MM.1S (cell line): ENCODE data around the gene KCNG3.

Experiments
- DNase-seq: peaks from one replicate; pipeline ENCODE4 v3.0.0-alpha.2; 2015
- H2AFZ ChIP-seq: fragments of 300-600 bp; sonication (generic); 2 replicates; pipeline ENCODE4 v1.6.0; 2016; ENCODE audit warnings: antibody characterized with exemption, low read length
- H3F3A ChIP-seq: fragments of 300-600 bp; sonication (generic); 2 replicates; pipeline ENCODE4 v1.6.1; 2016; ENCODE audit warnings: mild to moderate bottlenecking, antibody characterized with exemption, low read length, moderate library complexity, mixed read lengths; ENCODE audit not compliant: insufficient read depth
- H3K27ac ChIP-seq: fragments of 300-600 bp; sonication (generic); 2 replicates; pipeline ENCODE4 v1.5.1; 2016; ENCODE audit warnings: mild to moderate bottlenecking, low read length
- H3K27me3 ChIP-seq: fragments of 300-600 bp; sonication (generic); replicated peaks from 2 replicates; pipeline ENCODE4 v1.6.0; 2016; ENCODE audit warnings: low read length; ENCODE audit not compliant: insufficient read depth
- H3K36me3 ChIP-seq: fragments of 300-600 bp; sonication (generic); replicated peaks from 2 replicates; pipeline ENCODE4 v1.6.1; 2016; ENCODE audit warnings: mild to moderate bottlenecking, low read length, mixed read lengths; ENCODE audit not compliant: insufficient read depth
- H3K4me1 ChIP-seq: fragments of 300-600 bp; sonication (generic); 2 replicates; pipeline ENCODE4 v1.6.1; 2016; ENCODE audit warnings: low read length, mixed read lengths
- H3K4me2 ChIP-seq: fragments of 300-600 bp; sonication (generic); 2 replicates; pipeline ENCODE4 v1.6.0; 2016; ENCODE audit warnings: low read depth, low read length
- H3K4me3 ChIP-seq: fragments of 300-600 bp; sonication (generic); 2 replicates; pipeline ENCODE4 v1.5.1; 2016; ENCODE audit warnings: low read length, mixed read lengths
- H3K79me2 ChIP-seq: fragments of 300-600 bp; sonication (generic); 2 replicates; pipeline ENCODE4 v1.6.1; 2016; ENCODE audit warnings: mixed run types, low read length, mixed read lengths
- H3K9ac ChIP-seq: fragments of 300-600 bp; sonication (generic); 2 replicates; pipeline ENCODE4 v1.6.1; 2016; ENCODE audit warnings: low read length, mixed read lengths
- H3K9me2 ChIP-seq: fragments of 300-600 bp; sonication (generic); replicated peaks from 2 replicates; pipeline ENCODE4 v1.6.1; 2016; ENCODE audit warnings: mild to moderate bottlenecking, low read length, mixed read lengths; ENCODE audit not compliant: insufficient read depth
- H3K9me3 ChIP-seq: fragments of 300-600 bp; sonication (generic); replicated peaks from 2 replicates; pipeline ENCODE4 v1.6.1; 2016; ENCODE audit warnings: mild to moderate bottlenecking, low read length, mixed read lengths; ENCODE audit not compliant: insufficient read depth
- H4K20me1 ChIP-seq: fragments of 300-600 bp; sonication (generic); 2 replicates; pipeline ENCODE4 v1.6.1; 2016; ENCODE audit warnings: mild to moderate bottlenecking, low read length, moderate library complexity, mixed read lengths; ENCODE audit not compliant: insufficient read depth
- EZH2 ChIP-seq: fragments of 300-600 bp; sonication (generic); optimal IDR thresholded peaks from 2 replicates; pipeline ENCODE3; 2017; ENCODE audit warnings: low read depth, mild to moderate bottlenecking, antibody characterized with exemption, low read length, mixed read lengths
- EZH2phosphoT487 ChIP-seq: fragments of 300-600 bp; sonication (generic); IDR thresholded peaks from 2 replicates; pipeline ENCODE4 v1.6.1; 2018; ENCODE audit warnings: antibody characterized with exemption, low read length
- TF ChIP-seq, protein P1 (sequence below): fragments of 300-600 bp; sonication (generic); IDR thresholded peaks from 2 replicates; pipeline ENCODE4 v1.5.1; 2016; ENCODE audit warnings: antibody characterized with exemption, low read length, mixed read lengths

Gene KCNG3

GRCh38 chr2:42510191-42510590 is 16.4 kb upstream of the KCNG3 start:
- no peaks in the 10 kb centered on the region for H3K9me2 ChIP-seq
- DNase-seq = no peak
- H2AFZ ChIP-seq = no peak overlapping the region
- no peaks in the 10 kb centered on the region for H3K9me3 ChIP-seq
- no peak overlapping the region for H3K9ac ChIP-seq
- no peak overlapping the region for H3K4me3 ChIP-seq
- no peaks in the 10 kb centered on the region for H3K36me3 ChIP-seq
- no peak overlapping the region for H3K4me2 ChIP-seq
- H3K27me3 ChIP-seq = no peaks in the 10 kb centered on the region
- no peaks in the 10 kb centered on the region for H4K20me1 ChIP-seq
- H3K4me1 ChIP-seq = peaks cover 3% of the 10 kb centered on the region; the same call in 1 of the 2 replicates
- TF ChIP-seq EZH2 = no peak
- TF ChIP-seq EZH2phosphoT487 = no peak
- TF ChIP-seq, protein P1, sequence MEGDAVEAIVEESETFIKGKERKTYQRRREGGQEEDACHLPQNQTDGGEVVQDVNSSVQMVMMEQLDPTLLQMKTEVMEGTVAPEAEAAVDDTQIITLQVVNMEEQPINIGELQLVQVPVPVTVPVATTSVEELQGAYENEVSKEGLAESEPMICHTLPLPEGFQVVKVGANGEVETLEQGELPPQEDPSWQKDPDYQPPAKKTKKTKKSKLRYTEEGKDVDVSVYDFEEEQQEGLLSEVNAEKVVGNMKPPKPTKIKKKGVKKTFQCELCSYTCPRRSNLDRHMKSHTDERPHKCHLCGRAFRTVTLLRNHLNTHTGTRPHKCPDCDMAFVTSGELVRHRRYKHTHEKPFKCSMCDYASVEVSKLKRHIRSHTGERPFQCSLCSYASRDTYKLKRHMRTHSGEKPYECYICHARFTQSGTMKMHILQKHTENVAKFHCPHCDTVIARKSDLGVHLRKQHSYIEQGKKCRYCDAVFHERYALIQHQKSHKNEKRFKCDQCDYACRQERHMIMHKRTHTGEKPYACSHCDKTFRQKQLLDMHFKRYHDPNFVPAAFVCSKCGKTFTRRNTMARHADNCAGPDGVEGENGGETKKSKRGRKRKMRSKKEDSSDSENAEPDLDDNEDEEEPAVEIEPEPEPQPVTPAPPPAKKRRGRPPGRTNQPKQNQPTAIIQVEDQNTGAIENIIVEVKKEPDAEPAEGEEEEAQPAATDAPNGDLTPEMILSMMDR = no peak
- no peak overlapping the region for H3K27ac ChIP-seq
- H3K79me2 ChIP-seq = no peaks in the 10 kb centered on the region
- H3F3A ChIP-seq = no peaks in the 10 kb centered on the region

- Histone ChIP-seq H3K9me2 (no peaks in the 10 kb centered on the region), H2AFZ (no peak overlapping the region), H3K9me3 (no peaks in the 10 kb centered on the region), H3F3A (no peaks in the 10 kb centered on the region), H3K79me2 (no peaks in the 10 kb centered on the region), H3K9ac (no peak overlapping the region), H3K4me3 (no peak overlapping the region), H3K27ac (no peak overlapping the region), H3K27me3 (no peaks in the 10 kb centered on the region), H3K4me1 (peaks cover 3% of the 10 kb centered on the region; the same call in 1 of the 2 replicates), H4K20me1 (no peaks in the 10 kb centered on the region), H3K36me3 (no peaks in the 10 kb centered on the region), H3K4me2 (no peak overlapping the region)
- TF ChIP-seq EZH2 (no peak), EZH2phosphoT487 (no peak)
- TF ChIP-seq, protein P1 = no peak
- DNase-seq = no peak
Observed at GRCh38 chr2:42504364-42505230, 10.8 kb upstream of the KCNG3 start.

GRCh38 chr2:42503291-42503690 is 9.5 kb upstream of the KCNG3 start:
- Histone ChIP-seq H3K36me3 (no peaks in the 10 kb centered on the region), H3K9me3 (no peaks in the 10 kb centered on the region), H3K9ac (no peak overlapping the region), H3K4me2 (no peak overlapping the region), H3K27ac (no peak overlapping the region), H3F3A (no peaks in the 10 kb centered on the region), H2AFZ (no peak overlapping the region), H3K27me3 (no peaks in the 10 kb centered on the region), H4K20me1 (no peaks in the 10 kb centered on the region), H3K4me1 (peaks cover 3% of the 10 kb centered on the region; the same call in 1 of the 2 replicates), H3K4me3 (no peak overlapping the region), H3K79me2 (no peaks in the 10 kb centered on the region), H3K9me2 (no peaks in the 10 kb centered on the region)
- TF ChIP-seq EZH2phosphoT487 = no peak
- TF ChIP-seq, protein P1 = no peak
- no peak for TF ChIP-seq EZH2
- no peak for DNase-seq
